NB4 (cell line): ENCODE measurements around the gene FAM241A.

Experiments used
- DNase-seq: peaks from one replicate; pipeline ENCODE4 v3.0.0; 2010; ENCODE audit warnings: low read depth
- H3K4me3 ChIP-seq: one replicate; pipeline ENCODE4 v1.5.1; 2011; ENCODE audit warnings: mild to moderate bottlenecking, low read depth, low read length, moderate library complexity
- MYC ChIP-seq: IDR thresholded peaks from 2 replicates; pipeline ENCODE4 v1.6.1; 2011; ENCODE audit warnings: low read depth, low read length
- POLR2A ChIP-seq: IDR thresholded peaks from 2 replicates; pipeline ENCODE4 v1.6.1; 2011; ENCODE audit warnings: mild to moderate bottlenecking; ENCODE audit not compliant: insufficient read length; ENCODE audit errors: extremely low read depth
- TF ChIP-seq, protein P1 (sequence below): IDR thresholded peaks from one replicate; pipeline ENCODE4 v1.5.1; 2012; ENCODE audit warnings: low read depth, low read length
- TF ChIP-seq, protein P2 (sequence below): IDR thresholded peaks from 2 replicates; pipeline ENCODE4 v1.6.1; 2011; ENCODE audit warnings: low read depth, low read length

Gene FAM241A

DNA sequence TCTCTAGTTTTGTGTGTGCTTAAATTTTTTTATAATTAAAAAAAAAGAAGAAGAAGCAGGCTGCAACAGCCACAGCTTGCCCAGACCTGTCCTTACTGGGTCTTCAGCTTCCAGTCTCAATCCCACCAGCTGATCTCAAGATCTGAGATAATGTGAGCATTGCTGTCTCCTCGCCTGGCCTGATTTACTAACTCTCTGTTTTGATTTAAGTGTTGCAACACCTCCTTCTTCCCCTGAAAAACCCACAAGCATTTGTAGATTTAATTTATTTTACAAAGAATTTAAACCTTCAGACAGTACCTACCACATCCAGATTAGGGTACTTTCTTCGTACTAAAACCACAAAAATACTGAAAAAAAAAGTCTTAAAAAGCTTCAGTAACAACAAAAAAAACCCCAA is 38.0 kb downstream of the FAM241A start:
- peak; percentile 20 for DNase-seq
- H3K4me3 ChIP-seq: no peak overlapping the region
- no peak for TF ChIP-seq MYC
- TF ChIP-seq, protein P1, sequence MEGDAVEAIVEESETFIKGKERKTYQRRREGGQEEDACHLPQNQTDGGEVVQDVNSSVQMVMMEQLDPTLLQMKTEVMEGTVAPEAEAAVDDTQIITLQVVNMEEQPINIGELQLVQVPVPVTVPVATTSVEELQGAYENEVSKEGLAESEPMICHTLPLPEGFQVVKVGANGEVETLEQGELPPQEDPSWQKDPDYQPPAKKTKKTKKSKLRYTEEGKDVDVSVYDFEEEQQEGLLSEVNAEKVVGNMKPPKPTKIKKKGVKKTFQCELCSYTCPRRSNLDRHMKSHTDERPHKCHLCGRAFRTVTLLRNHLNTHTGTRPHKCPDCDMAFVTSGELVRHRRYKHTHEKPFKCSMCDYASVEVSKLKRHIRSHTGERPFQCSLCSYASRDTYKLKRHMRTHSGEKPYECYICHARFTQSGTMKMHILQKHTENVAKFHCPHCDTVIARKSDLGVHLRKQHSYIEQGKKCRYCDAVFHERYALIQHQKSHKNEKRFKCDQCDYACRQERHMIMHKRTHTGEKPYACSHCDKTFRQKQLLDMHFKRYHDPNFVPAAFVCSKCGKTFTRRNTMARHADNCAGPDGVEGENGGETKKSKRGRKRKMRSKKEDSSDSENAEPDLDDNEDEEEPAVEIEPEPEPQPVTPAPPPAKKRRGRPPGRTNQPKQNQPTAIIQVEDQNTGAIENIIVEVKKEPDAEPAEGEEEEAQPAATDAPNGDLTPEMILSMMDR: no peak

DNA sequence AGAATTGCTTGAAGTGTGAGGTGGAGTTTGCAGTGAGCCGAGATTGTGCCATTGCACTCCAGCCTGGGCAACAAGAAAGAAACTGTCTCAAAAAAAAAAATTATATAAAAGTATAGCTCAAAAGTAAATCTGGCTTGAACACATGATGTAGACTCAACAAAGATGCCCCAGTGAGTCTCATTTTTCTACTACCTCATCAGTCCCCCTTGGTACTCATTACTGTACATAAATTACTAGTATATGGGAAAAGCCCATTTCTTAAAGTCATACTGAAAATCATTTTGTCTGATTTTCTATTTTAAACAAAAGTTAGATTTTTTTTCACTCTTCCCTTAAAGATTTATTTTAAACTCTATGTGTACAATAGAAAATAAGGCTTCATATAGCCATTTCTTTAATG is 39.2 kb downstream of the FAM241A start:
- TF ChIP-seq, protein P2, sequence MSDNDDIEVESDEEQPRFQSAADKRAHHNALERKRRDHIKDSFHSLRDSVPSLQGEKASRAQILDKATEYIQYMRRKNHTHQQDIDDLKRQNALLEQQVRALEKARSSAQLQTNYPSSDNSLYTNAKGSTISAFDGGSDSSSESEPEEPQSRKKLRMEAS: no peak
- TF ChIP-seq, protein P1: no peak
- no peak for TF ChIP-seq MYC
- TF ChIP-seq POLR2A: no peak
- no peak overlapping the region for H3K4me3 ChIP-seq
- DNase-seq: no peak

DNA sequence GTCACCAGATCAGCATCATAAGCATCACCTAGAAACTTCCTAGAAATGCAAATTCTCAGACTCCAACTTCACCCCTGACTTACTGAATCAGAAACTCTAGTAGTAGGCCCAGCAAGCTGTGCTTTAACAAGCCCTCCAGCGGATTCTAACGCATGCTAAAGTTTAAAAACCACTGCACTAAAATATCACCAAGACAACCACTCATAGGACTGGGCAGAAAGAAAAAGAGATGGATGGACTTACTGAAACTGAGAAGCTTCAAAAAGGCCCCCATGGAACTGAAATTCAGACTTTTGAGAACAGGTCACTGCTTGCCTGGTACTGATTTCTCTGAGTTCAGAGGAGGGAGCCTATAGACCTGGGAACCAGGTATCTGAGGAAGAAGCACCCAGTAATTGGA is 40.1 kb downstream of the FAM241A start:
- H3K4me3 ChIP-seq: no peak overlapping the region
- DNase-seq: no peak
- TF ChIP-seq POLR2A (no peak), MYC (no peak)
- TF ChIP-seq, protein P2: no peak
- TF ChIP-seq, protein P1: no peak

DNA sequence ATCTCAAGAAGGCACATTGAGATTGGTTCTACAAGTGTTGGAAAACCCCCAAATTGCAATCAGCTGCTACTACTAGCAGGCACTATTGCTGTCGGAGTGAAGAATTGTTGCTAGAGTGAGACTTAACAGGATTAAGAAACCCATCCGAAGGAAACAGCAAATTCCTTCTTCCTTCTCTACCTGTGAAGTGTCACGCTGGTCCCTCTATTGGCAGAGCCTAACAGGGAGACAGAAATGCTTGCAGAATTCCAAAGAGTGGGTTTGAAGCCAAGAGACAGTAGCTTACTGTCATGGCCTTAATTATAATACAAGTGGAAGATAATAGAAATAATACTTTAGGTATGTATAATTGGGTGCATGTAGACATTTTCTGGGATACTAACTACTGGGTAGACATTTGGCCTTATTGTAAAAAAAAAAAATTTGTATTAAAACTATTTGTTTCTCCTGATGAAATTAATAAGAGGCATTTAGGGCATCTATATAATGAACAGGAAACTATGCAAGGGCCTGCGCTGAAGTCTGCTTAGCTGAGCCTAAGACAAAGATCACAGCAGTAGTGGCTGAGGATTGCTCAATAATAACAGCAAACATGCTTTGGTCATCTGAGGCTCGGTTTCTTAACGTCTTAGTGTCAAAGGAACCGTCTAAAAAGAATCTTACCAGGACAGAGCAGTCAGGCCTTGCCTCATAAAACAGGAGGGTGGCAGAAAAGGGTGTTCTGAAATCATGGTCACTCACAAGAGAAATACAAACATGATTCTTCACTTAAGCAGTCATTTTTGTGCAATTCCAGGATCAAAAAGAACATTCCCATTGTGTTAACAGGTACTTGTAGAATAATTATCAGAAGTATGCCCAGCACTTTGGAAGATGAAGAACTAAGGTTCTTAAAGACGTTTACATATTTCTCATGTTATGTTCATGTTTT is 40.8 kb downstream of the FAM241A start:
- peak; percentile 85 for DNase-seq
- TF ChIP-seq, protein P2: peak; percentile 52; the same call in 1 of the 2 replicates
- TF ChIP-seq POLR2A (no peak), MYC (peak; percentile 38; the same call in 1 of the 2 replicates)
- TF ChIP-seq, protein P1: no peak
- H3K4me3 ChIP-seq: no peak overlapping the region

DNA sequence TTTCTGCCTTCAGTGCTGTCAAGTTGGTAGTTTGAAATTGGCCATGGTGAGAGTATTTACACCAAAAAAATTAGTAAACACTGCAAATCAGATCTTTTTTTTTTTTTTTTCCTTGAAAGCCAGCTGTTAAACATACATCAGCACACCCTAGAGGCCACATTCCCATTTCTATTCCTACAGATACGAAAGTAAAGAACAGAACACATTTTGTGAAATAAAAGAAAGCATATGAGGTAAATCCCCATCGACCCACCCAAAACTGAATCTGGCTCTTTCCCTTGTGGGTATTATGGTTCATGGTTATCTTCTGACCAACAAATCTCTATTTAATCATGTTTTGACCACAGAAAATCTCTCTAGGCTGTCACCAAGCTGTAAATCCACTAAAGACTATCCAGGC is 44.5 kb downstream of the FAM241A start:
- no peak for TF ChIP-seq POLR2A
- no peak for TF ChIP-seq MYC
- TF ChIP-seq, protein P1: no peak
- TF ChIP-seq, protein P2: no peak
- H3K4me3 ChIP-seq: no peak overlapping the region
- no peak for DNase-seq
